ENCODE measurements around the gene TLX2. TPM values are rescaled to one million over a fixed set of nuclear protein-coding genes. Genes with fewer than 3 reads are reported as not detected.
A peak's percentile ranks its signal among the peaks of the same experiment; 100 is the strongest.

The TLX2 gene
- total RNA-seq, 2 donors from 2014 or later = not detected

- Histone ChIP-seq H3K9me3 (no peaks in the 10 kb centered on the region), H3K27ac (no peak overlapping the region), H3K27me3 (no peaks in the 10 kb centered on the region), H3K4me1 (peaks cover 0 to 15% of the 10 kb centered on the region in 2 donors), H3K4me3 (no peak overlapping the region), H3K36me3 (peaks cover 15% of the 10 kb centered on the region)
- no peak for DNase-seq (ENCODE audit: low spot score)
- no peak for TF ChIP-seq CTCF (IDR thresholded peaks at IDR 0.05)
Measured at GRCh38 chr2:74535440-74535965, 21.3 kb downstream of the TLX2 start.

- TF ChIP-seq CTCF (IDR thresholded peaks at IDR 0.05) = no peak
- Histone ChIP-seq H3K4me1 (peaks cover 0 to 7% of the 10 kb centered on the region in 2 donors), H3K36me3 (peaks cover 15% of the 10 kb centered on the region), H3K27ac (no peak overlapping the region), H3K4me3 (no peak overlapping the region), H3K9me3 (no peaks in the 10 kb centered on the region), H3K27me3 (no peaks in the 10 kb centered on the region)
- no peak for DNase-seq (ENCODE audit: low spot score)
Measured at GRCh38 chr2:74536166-74536950, 22.1 kb downstream of the TLX2 start.

DNA sequence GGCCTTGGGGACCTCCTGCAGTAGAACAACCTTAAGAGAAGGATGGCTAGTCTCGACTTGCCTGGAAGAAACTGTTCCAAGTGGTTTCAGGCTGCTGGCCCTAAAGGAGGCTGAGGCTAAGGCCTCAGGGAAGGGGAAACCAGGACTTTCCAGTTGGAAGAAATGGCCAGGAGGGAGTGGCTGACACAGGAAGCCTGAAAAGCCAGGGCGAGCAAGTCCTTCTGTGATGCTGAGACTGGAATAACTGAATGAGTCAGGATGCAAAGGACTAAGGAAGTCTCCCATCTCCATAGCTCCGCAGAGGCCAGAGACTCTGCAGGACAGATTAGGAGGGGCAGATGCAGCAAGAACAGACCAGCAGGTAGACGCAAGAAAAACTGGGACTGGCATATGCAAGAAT is 22.9 kb downstream of the TLX2 start:
- H3K36me3 ChIP-seq = peaks cover 15% of the 10 kb centered on the region
- TF ChIP-seq CTCF (IDR thresholded peaks at IDR 0.05) = no peak

GRCh38 chr2:74538881-74539339 is 24.7 kb downstream of the TLX2 start:
- no peak for TF ChIP-seq CTCF (IDR thresholded peaks at IDR 0.05)

More for the DNA sequence above, 22.9 kb downstream of the TLX2 start:
- H3K27ac ChIP-seq = no peak overlapping the region
- H3K27me3 ChIP-seq = no peaks in the 10 kb centered on the region
- H3K4me1 ChIP-seq = no peaks in the 10 kb centered on the region
- no peak overlapping the region for H3K4me3 ChIP-seq
- H3K9me3 ChIP-seq = no peaks in the 10 kb centered on the region
- no peak for DNase-seq (ENCODE audit: low spot score)

DNA sequence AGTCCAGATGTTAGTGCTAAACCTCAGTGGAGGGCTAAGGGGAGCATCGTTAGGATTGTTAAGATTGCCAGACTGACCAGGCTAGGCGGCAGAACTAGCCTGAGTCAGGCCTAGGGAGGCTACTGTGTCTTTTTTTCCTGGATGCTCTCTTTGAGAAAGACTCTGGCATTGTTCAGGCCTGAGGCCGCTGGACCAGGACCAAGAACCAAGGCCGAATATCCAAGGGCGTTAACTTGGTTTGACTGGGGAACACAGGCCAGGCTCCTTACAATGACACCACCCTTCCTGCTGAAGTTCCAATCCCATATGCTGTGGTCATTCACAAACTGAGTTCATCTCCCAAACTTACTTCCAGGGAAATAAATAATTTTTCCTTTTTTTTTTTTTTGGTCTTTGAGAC is 26.0 kb downstream of the TLX2 start:
- peak overlapping the region; percentile 46 to 71 for H3K27ac ChIP-seq
- peak; percentile 90 for DNase-seq (ENCODE audit: low spot score)

More at GRCh38 chr2:74538881-74539339, 24.7 kb downstream of the TLX2 start:
- Histone ChIP-seq H3K27me3 (no peaks in the 10 kb centered on the region), H3K27ac (no peak overlapping the region), H3K9me3 (no peaks in the 10 kb centered on the region), H3K36me3 (no peaks in the 10 kb centered on the region), H3K4me3 (no peak overlapping the region), H3K4me1 (no peaks in the 10 kb centered on the region)
- DNase-seq (ENCODE audit: low spot score) = no peak

More for the DNA sequence above, 26.0 kb downstream of the TLX2 start:
- TF ChIP-seq CTCF (IDR thresholded peaks at IDR 0.05) = no peak
- H3K36me3 ChIP-seq = no peaks in the 10 kb centered on the region
- no peak overlapping the region for H3K4me3 ChIP-seq
- H3K4me1 ChIP-seq = no peaks in the 10 kb centered on the region
- no peaks in the 10 kb centered on the region for H3K27me3 ChIP-seq
- H3K9me3 ChIP-seq = no peaks in the 10 kb centered on the region
